GM18526 (cell line): ENCODE measurements around the gene FCHSD2.

Source experiments
- POLR2A ChIP-seq: IDR thresholded peaks from 3 replicates; pipeline ENCODE4 v1.6.1; 2011; ENCODE audit not compliant: insufficient read length; ENCODE audit errors: extremely low read depth

FCHSD2 gene

GRCh38 chr11:72876147-72876546 is 266.0 kb downstream of the FCHSD2 start:
- no peak for TF ChIP-seq POLR2A

GRCh38 chr11:72875736-72876135 is 266.4 kb downstream of the FCHSD2 start:
- TF ChIP-seq POLR2A, result no peak

- no peak for TF ChIP-seq POLR2A
Observed at GRCh38 chr11:72872012-72872411, 270.1 kb downstream of the FCHSD2 start.

GRCh38 chr11:72871119-72871518 is 271.0 kb downstream of the FCHSD2 start:
- no peak for TF ChIP-seq POLR2A

- TF ChIP-seq POLR2A, result no peak
Observed at GRCh38 chr11:72869831-72870230, 272.3 kb downstream of the FCHSD2 start.

GRCh38 chr11:72867970-72868369 is 274.1 kb downstream of the FCHSD2 start:
- TF ChIP-seq POLR2A, result no peak

GRCh38 chr11:72864702-72865655 is 277.1 kb downstream of the FCHSD2 start:
- TF ChIP-seq POLR2A, result no peak

- no peak for TF ChIP-seq POLR2A
Observed at GRCh38 chr11:72863916-72864315, 278.2 kb downstream of the FCHSD2 start.

- no peak for TF ChIP-seq POLR2A
Observed at GRCh38 chr11:72863091-72863490, 279.0 kb downstream of the FCHSD2 start.

- no peak for TF ChIP-seq POLR2A
Observed at GRCh38 chr11:72860592-72860991, 281.5 kb downstream of the FCHSD2 start.

- no peak for TF ChIP-seq POLR2A
Observed at GRCh38 chr11:72860010-72860409, 282.1 kb downstream of the FCHSD2 start.

GRCh38 chr11:72859126-72859525 is 283.0 kb downstream of the FCHSD2 start:
- TF ChIP-seq POLR2A, result no peak

GRCh38 chr11:72856551-72857345 is 285.4 kb downstream of the FCHSD2 start:
- no peak for TF ChIP-seq POLR2A

GRCh38 chr11:72856065-72856464 is 286.1 kb downstream of the FCHSD2 start:
- TF ChIP-seq POLR2A, result no peak

- no peak for TF ChIP-seq POLR2A
Observed at GRCh38 chr11:72851726-72852125, 290.4 kb downstream of the FCHSD2 start.

- TF ChIP-seq POLR2A, result no peak
Observed at GRCh38 chr11:72850832-72851231, 291.3 kb downstream of the FCHSD2 start.

GRCh38 chr11:72848846-72849466 is 293.2 kb downstream of the FCHSD2 start:
- no peak for TF ChIP-seq POLR2A
